Esophagus squamous epithelium (tissue), 5 donors: ENCODE data around the gene TMEM30A. TPM values are rescaled to one million over a fixed set of nuclear protein-coding genes. Genes with fewer than 3 reads are reported as not detected.
A peak's percentile ranks its signal among the peaks of the same experiment; 100 is the strongest.

Experiments
- DNase-seq: peaks from one replicate; lab custom pipeline; 2025; lab: John Stamatoyannopoulos, UW
- H3K27ac ChIP-seq, 4 donors: fragments of 200-600 bp; sonication (generic); one replicate each; pipeline ENCODE4 v1.5.1; 2016 to 2019; ENCODE audit warnings: mild to moderate bottlenecking in 1 of 4
- H3K27me3 ChIP-seq, 4 donors: fragments of 200-600 bp; sonication (generic); 1 replicate in 3 of 4; 2 replicates in 1 of 4; pipeline versions ENCODE4 v1.5.1 to v1.6.0; 2017 to 2021; ENCODE audit warnings: antibody characterized with exemption in 1 of 4
- H3K36me3 ChIP-seq, 3 donors: fragments of 200-600 bp; sonication (generic); one replicate each; pipeline ENCODE4 v1.5.1; 2016 to 2019
- H3K4me1 ChIP-seq, 3 donors: fragments of 200-600 bp; sonication (generic); one replicate each; pipeline ENCODE4 v1.5.1; 2017 to 2019
- H3K4me3 ChIP-seq, 4 donors: fragments of 200-600 bp; sonication (generic); 1 replicate in 3 of 4; 2 replicates in 1 of 4; pipeline ENCODE4 v1.5.1; 2016 to 2019; ENCODE audit warnings: mild to moderate bottlenecking in 2 of 4, moderate library complexity in 1 of 4
- H3K9me3 ChIP-seq, 3 donors: fragments of 200-600 bp; sonication (generic); one replicate each; pipeline ENCODE4 v1.5.1; 2016 to 2019
- POLR2A ChIP-seq, 4 donors: fragments of 450-650 bp; IDR thresholded peaks; one replicate each; pipeline ENCODE4 v1.6.1; 2017; ENCODE audit warnings: antibody characterized with exemption in 4 of 4, mild to moderate bottlenecking in 4 of 4, moderate library complexity in 3 of 4
- WGBS, 2 donors: methylation state at CpG; one replicate each; pipeline ENCODE4 v1.1.5; 2018; 5-methylcytosine and 5-hydroxymethylcytosine counted together
- intact Hi-C: fragments of 100-400 bp; cut with DNase I; formaldehyde crosslinking; loops from one replicate; pipeline ENCODE4 v1.15.0; 2022
- total RNA-seq, 4 donors: library from RNA; depleted of rRNA; stranded (reverse); fragments of >200 nt; gene quantifications; one replicate each; pipeline ENCODE4 v1.1.0, GENCODE V29; 2016
- TF ChIP-seq, protein P1 (sequence below), 6 experiments: fragments of 450-650 bp in 4 of 6; fragments of 200-600 bp in 2 of 6; sonication (generic) in 2 of 6; IDR thresholded peaks; one replicate each; pipeline ENCODE4 v1.5.1; 2016 to 2019; ENCODE audit warnings: antibody characterized with exemption in 6 of 6, mild to moderate bottlenecking in 4 of 6, moderate library complexity in 4 of 6
- donor health status: DM: yes; HTN: yes; CAD: no.

The TMEM30A gene
- total RNA-seq = 10 to 100 TPM; 51.3 to 97.0 (median 72.3) TPM

GRCh38 chr6:75284632-75285282 is at the start of gene TMEM30A:
TMEM30A (minus strand) TSS chr6:75284792; CDS start chr6:75284638, 154 bp downstream.
- Histone ChIP-seq H3K27me3 (no peaks in the 10 kb centered on the region), H3K36me3 (no peaks in the 10 kb centered on the region), H3K9me3 (no peaks in the 10 kb centered on the region), H3K4me3 (peak within 1 kb of the TSS; percentile 84 to 97 (median 92)), H3K4me1 (peaks cover 0 to 72% (median 26%) of the 10 kb centered on the region in 3 donors), H3K27ac (peak within 1 kb of the TSS; percentile 92 to 96 (median 94))
- intact Hi-C loops = no loop called here
- WGBS, 2 donors = 0 to 1% methylated on average over 27 to 32 of the region's 55 CpGs
- DNase-seq = peak; percentile 83
- TF ChIP-seq, protein P1, sequence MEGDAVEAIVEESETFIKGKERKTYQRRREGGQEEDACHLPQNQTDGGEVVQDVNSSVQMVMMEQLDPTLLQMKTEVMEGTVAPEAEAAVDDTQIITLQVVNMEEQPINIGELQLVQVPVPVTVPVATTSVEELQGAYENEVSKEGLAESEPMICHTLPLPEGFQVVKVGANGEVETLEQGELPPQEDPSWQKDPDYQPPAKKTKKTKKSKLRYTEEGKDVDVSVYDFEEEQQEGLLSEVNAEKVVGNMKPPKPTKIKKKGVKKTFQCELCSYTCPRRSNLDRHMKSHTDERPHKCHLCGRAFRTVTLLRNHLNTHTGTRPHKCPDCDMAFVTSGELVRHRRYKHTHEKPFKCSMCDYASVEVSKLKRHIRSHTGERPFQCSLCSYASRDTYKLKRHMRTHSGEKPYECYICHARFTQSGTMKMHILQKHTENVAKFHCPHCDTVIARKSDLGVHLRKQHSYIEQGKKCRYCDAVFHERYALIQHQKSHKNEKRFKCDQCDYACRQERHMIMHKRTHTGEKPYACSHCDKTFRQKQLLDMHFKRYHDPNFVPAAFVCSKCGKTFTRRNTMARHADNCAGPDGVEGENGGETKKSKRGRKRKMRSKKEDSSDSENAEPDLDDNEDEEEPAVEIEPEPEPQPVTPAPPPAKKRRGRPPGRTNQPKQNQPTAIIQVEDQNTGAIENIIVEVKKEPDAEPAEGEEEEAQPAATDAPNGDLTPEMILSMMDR (IDR thresholded peaks at IDR 0.05) = peak in 1 of 6 experiments; percentile 6
- TF ChIP-seq POLR2A (IDR thresholded peaks at IDR 0.05) = peak in 3 of 4 donors; percentile 80 to 93 (median 82)

DNA sequence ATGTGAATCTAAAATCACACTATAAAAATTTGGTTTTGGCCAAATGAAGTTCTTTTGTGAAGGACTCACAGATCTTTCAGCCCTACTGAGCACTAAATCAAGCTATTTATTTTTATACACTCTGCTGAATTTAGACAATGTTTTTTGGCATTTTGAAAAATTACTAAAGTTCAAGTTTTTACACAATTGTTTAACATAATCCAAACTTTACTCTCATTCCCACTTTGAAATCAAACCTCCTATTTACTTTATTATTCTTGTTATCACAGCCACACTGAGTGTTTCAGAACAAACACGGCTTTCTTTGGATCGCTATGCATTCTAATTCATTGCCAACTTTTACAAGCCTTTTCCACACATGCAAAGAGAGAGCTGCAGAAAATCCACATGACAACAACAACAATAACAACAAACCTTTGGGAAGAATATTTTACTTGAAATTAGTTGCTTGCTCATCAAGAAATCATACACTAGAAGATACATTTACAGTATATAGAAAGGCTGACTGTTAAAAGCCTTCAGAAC is 49.1 kb upstream of the TMEM30A start:
- H3K36me3 ChIP-seq = no peaks in the 10 kb centered on the region
- H3K27ac ChIP-seq = peak overlapping the region in 3 of 4 donors; percentile 55 to 58 (median 58)
- 47 to 56% methylated on average over 2 of the region's 2 CpGs for WGBS, 2 donors
- no peak overlapping the region for H3K4me3 ChIP-seq
- no peaks in the 10 kb centered on the region for H3K27me3 ChIP-seq
- TF ChIP-seq, protein P1 (IDR thresholded peaks at IDR 0.05) = no peak
- no peak for TF ChIP-seq POLR2A (IDR thresholded peaks at IDR 0.05)
- no peaks in the 10 kb centered on the region for H3K9me3 ChIP-seq
- DNase-seq = no peak
- peaks cover 0 to 28% (median 3%) of the 10 kb centered on the region in 3 donors for H3K4me1 ChIP-seq
- intact Hi-C loops = no loop called here

DNA sequence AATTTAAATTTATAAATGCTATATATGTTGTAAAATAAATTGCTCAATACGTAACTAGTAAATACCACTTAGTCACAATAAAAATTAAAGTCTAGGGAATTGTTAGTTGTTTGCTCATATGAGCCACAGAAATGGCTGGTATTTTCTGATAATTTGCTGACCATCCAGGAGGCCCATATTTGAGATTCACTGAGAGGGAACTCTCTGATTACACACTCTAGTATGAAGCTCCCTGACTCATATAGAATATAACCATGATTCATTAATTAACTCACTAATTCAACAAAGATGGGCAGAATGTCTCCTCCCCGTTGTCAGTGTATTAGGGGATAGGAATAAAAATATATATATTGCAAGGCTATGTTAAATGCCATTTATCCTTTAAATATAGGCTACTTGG is 46.6 kb upstream of the TMEM30A start:
- no peak for DNase-seq
- 81 to 97% methylated on average over 2 of the region's 2 CpGs for WGBS, 2 donors
- intact Hi-C loops = no loop called here
- Histone ChIP-seq H3K27me3 (no peaks in the 10 kb centered on the region), H3K27ac (no peak overlapping the region), H3K36me3 (no peaks in the 10 kb centered on the region), H3K9me3 (no peaks in the 10 kb centered on the region), H3K4me3 (no peak overlapping the region), H3K4me1 (peaks cover 0 to 24% (median 3%) of the 10 kb centered on the region in 3 donors)
- no peak for TF ChIP-seq POLR2A (IDR thresholded peaks at IDR 0.05)
- TF ChIP-seq, protein P1 (IDR thresholded peaks at IDR 0.05) = no peak

GRCh38 chr6:75329703-75330102 is 45.1 kb upstream of the TMEM30A start:
- intact Hi-C loops = no loop called here
- TF ChIP-seq POLR2A (IDR thresholded peaks at IDR 0.05) = no peak
- TF ChIP-seq, protein P1 (IDR thresholded peaks at IDR 0.05) = no peak
- H3K27me3 ChIP-seq = no peaks in the 10 kb centered on the region
- peaks cover 0 to 9% (median 0%) of the 10 kb centered on the region in 3 donors for H3K4me1 ChIP-seq
- no peaks in the 10 kb centered on the region for H3K9me3 ChIP-seq
- DNase-seq = no peak
- no peak overlapping the region for H3K4me3 ChIP-seq
- 91% methylated on average over 1 of the region's 1 CpG for WGBS, 2 donors
- no peaks in the 10 kb centered on the region for H3K36me3 ChIP-seq
- H3K27ac ChIP-seq = no peak overlapping the region

DNA sequence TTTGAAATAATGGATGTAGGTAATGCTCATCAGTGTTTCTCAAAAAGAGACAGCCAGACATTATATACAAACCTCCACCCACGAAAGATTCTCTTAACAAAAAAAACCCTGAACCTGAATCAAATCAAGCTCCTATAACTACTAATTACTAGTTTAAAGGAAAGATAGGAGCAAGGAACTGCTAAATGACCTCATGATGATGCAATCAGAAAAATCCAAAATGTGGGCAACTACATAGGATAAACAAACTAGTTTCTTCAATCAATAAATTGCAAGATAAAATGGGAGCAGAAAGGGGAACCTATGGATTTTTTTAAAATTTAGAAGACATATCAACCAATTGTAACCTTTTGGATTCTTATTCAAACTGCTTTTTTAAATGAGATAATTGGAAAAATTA is 43.2 kb upstream of the TMEM30A start:
- no peak for TF ChIP-seq POLR2A (IDR thresholded peaks at IDR 0.05)
- TF ChIP-seq, protein P1 (IDR thresholded peaks at IDR 0.05) = no peak
- 69 to 89% methylated on average over 1 of the region's 1 CpG for WGBS, 2 donors
- Histone ChIP-seq H3K27me3 (no peaks in the 10 kb centered on the region), H3K4me1 (no peaks in the 10 kb centered on the region), H3K4me3 (no peak overlapping the region), H3K36me3 (no peaks in the 10 kb centered on the region), H3K9me3 (no peaks in the 10 kb centered on the region), H3K27ac (no peak overlapping the region)
- DNase-seq = no peak
- intact Hi-C loops = no loop called here
